Lower leg skin (tissue), 3 donors: ENCODE data around the gene PDE6B.

Experiments
- POLR2A ChIP-seq, 2 donors: fragments of 450-650 bp; IDR thresholded peaks; one replicate each; pipeline ENCODE4 v1.6.1; 2016 to 2017; ENCODE audit warnings: antibody characterized with exemption in 2 of 2, mild to moderate bottlenecking in 1 of 2, moderate library complexity in 1 of 2
- TF ChIP-seq, protein P1 (sequence below), 3 donors: fragments of 450-650 bp; IDR thresholded peaks; one replicate each; pipeline ENCODE4 v1.5.1; 2016; ENCODE audit warnings: antibody characterized with exemption in 3 of 3, mild to moderate bottlenecking in 3 of 3, moderate library complexity in 2 of 3

DNA sequence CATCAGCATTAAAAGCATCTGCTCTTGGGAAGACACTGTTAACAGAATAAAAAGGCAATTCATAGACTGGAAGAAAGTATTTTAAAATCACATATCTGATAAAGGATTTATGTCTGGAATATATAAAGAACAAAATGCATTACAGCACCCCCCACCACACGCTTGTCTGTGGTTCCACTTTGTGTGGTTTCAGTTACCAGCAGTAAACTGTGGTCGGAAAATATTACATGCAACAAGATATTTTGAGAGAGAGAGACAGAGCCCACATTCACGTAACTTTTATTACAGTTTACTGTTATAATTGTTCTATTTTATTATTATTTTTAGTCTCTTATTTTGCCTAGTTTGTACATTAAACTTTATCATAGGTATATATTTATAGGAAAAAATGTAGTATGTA is 21.2 kb upstream of the PDE6B start:
- TF ChIP-seq POLR2A (IDR thresholded peaks at IDR 0.05) = no peak
- TF ChIP-seq, protein P1, sequence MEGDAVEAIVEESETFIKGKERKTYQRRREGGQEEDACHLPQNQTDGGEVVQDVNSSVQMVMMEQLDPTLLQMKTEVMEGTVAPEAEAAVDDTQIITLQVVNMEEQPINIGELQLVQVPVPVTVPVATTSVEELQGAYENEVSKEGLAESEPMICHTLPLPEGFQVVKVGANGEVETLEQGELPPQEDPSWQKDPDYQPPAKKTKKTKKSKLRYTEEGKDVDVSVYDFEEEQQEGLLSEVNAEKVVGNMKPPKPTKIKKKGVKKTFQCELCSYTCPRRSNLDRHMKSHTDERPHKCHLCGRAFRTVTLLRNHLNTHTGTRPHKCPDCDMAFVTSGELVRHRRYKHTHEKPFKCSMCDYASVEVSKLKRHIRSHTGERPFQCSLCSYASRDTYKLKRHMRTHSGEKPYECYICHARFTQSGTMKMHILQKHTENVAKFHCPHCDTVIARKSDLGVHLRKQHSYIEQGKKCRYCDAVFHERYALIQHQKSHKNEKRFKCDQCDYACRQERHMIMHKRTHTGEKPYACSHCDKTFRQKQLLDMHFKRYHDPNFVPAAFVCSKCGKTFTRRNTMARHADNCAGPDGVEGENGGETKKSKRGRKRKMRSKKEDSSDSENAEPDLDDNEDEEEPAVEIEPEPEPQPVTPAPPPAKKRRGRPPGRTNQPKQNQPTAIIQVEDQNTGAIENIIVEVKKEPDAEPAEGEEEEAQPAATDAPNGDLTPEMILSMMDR (IDR thresholded peaks at IDR 0.05) = no peak
